Stomach (tissue), 4 donors: ENCODE measurements around the gene OLIG1.

Source experiments
- CTCF ChIP-seq, 7 experiments: fragments of 450-650 bp in 4 of 7; fragments of 200-600 bp in 3 of 7; sonication (generic) in 3 of 7; IDR thresholded peaks; one replicate each; pipeline ENCODE4 v1.5.1; 2016 to 2019; ENCODE audit warnings: antibody characterized with exemption in 7 of 7, control low read depth in 2 of 7, mild to moderate bottlenecking in 1 of 7
- POLR2A ChIP-seq, 4 donors: fragments of 450-650 bp; IDR thresholded peaks; one replicate each; pipeline ENCODE4 v1.6.1; 2016; ENCODE audit warnings: antibody characterized with exemption in 4 of 4, control low read depth in 2 of 4, mild to moderate bottlenecking in 1 of 4, moderate library complexity in 1 of 4

GRCh38 chr21:33108228-33108627 is 38.3 kb downstream of the OLIG1 start:
- TF ChIP-seq CTCF (IDR thresholded peaks at IDR 0.05), result no peak
- no peak for TF ChIP-seq POLR2A (IDR thresholded peaks at IDR 0.05)
